Measurements from ENCODE around the gene TBKBP1.

- TF ChIP-seq EHMT2 (IDR thresholded peaks at IDR 0.05; ENCODE audit: low read depth) (no peak), KDM5A (IDR thresholded peaks at IDR 0.05) (no peak), BHLHE40 (IDR thresholded peaks at IDR 0.05; ENCODE audit: low read depth, low read length) (no peak), CTCF (IDR thresholded peaks at IDR 0.05) (no peak), MAFK (IDR thresholded peaks at IDR 0.05; ENCODE audit: partially characterized antibody) (no peak), JUNB (IDR thresholded peaks at IDR 0.05) (no peak), PBX3 (IDR thresholded peaks at IDR 0.05) (no peak), SMC3 (IDR thresholded peaks at IDR 0.05) (no peak), POLR2A (IDR thresholded peaks at IDR 0.05; ENCODE audit: low read length) (no peak), HOXB13 (CRISPR knock-in tag; IDR thresholded peaks at IDR 0.05; ENCODE audit: low read depth) (no peak), EP300 (IDR thresholded peaks at IDR 0.05) (no peak), KDM1A (IDR thresholded peaks at IDR 0.05; ENCODE audit: low read depth) (no peak), EHF (CRISPR knock-in tag; IDR thresholded peaks at IDR 0.05) (no peak), RCOR1 (IDR thresholded peaks at IDR 0.05; ENCODE audit: low read depth, low read length) (no peak)
Observed at GRCh38 chr17:47738178-47738577, 44.2 kb downstream of the TBKBP1 start.

Measured in A549 (cell line).